Measurements from ENCODE around the gene SARDH. TPM values are rescaled to one million over a fixed set of nuclear protein-coding genes. Genes with fewer than 3 reads are reported as not detected.

Gene SARDH
- total and polyA plus RNA-seq, 9 of the 15 experiments (the other 6 are each of a cell fraction or from before 2014, with no cell fraction given) = 0.14 TPM; not detected in 8

DNA sequence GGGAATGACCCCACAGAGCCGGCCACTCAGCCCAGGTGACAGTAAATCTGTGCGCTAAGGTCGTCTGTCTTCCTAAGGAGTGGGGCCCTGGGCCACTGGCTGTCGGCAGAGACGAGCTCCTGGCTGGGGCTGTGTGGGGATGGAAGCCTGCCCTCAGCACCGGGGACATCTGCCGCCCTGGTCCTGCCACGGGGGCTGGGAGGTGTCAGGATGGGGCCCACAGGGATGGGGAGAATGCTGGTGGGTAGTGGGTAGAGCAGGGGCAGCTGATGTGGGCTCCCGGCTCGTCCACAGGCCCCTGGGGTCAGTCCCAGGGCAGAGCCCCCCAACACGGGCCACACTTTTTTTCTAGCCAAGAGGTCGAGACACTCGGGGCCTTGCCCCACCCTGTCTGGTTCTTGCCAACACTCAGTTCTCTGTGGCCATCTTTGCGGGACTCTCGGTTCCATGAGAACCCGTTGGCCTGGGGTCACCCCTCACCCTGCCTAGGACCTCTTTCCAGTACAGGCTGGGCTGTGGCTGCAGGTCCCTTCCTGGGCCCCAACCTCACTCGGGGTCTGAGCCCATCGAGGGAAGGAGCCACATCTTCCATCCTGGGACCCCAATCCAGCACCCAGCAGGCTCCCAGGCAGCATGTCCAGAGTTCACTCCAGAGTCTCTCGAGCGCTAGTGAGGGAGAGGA lies 57.0 kb downstream of the SARDH start:
- H3K9ac ChIP-seq (ENCODE audit: insufficient read depth in 1 of 2, low read depth in 2 of 2, low read length in 2 of 2) = no peak overlapping the region
- ATAC-seq = no peak
- no peaks in the 10 kb centered on the region for H3K36me3 ChIP-seq (ENCODE audit: control insufficient read depth, insufficient read depth, low read length)
- no peak overlapping the region for H2AFZ ChIP-seq (ENCODE audit: low read depth, low read length)
- no peak for FAIRE-seq
- H3K79me2 ChIP-seq (ENCODE audit: control insufficient read depth, insufficient read depth, low read length) = no peaks in the 10 kb centered on the region
- intact Hi-C loops (cut with micrococcal nuclease) = no loop called here
- H3K4me2 ChIP-seq (ENCODE audit: insufficient read depth, low read length) = no peak overlapping the region
- H3K27ac ChIP-seq (ENCODE audit: extremely low read depth, low read depth, low read length) = no peak overlapping the region
- peaks cover 27 to 82% of the 10 kb centered on the region in 2 experiments for H3K27me3 ChIP-seq (ENCODE audit: control insufficient read depth in 2 of 2, insufficient read depth in 2 of 2, low read length in 2 of 2)
- BruUV-seq (replicated peaks) = no TSS peak
- H3K4me1 ChIP-seq (replicated peaks in 1 of 2; ENCODE audit: control insufficient read depth in 2 of 2, insufficient read depth in 2 of 2, low read length in 2 of 2) = peaks cover 0 to 5% of the 10 kb centered on the region in 2 experiments; a peak in 2 of 5 replicates
- H3K9me1 ChIP-seq (ENCODE audit: control insufficient read depth, insufficient read depth, low read length) = no peaks in the 10 kb centered on the region
- POLR2A ChIA-PET = no interaction called here
- no peaks in the 10 kb centered on the region for H3K9me3 ChIP-seq (replicated peaks; ENCODE audit: control insufficient read depth, insufficient read depth, low read depth, low read length)
- TF ChIP-seq, protein P1, sequence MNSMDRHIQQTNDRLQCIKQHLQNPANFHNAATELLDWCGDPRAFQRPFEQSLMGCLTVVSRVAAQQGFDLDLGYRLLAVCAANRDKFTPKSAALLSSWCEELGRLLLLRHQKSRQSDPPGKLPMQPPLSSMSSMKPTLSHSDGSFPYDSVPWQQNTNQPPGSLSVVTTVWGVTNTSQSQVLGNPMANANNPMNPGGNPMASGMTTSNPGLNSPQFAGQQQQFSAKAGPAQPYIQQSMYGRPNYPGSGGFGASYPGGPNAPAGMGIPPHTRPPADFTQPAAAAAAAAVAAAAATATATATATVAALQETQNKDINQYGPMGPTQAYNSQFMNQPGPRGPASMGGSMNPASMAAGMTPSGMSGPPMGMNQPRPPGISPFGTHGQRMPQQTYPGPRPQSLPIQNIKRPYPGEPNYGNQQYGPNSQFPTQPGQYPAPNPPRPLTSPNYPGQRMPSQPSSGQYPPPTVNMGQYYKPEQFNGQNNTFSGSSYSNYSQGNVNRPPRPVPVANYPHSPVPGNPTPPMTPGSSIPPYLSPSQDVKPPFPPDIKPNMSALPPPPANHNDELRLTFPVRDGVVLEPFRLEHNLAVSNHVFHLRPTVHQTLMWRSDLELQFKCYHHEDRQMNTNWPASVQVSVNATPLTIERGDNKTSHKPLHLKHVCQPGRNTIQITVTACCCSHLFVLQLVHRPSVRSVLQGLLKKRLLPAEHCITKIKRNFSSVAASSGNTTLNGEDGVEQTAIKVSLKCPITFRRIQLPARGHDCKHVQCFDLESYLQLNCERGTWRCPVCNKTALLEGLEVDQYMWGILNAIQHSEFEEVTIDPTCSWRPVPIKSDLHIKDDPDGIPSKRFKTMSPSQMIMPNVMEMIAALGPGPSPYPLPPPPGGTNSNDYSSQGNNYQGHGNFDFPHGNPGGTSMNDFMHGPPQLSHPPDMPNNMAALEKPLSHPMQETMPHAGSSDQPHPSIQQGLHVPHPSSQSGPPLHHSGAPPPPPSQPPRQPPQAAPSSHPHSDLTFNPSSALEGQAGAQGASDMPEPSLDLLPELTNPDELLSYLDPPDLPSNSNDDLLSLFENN (IDR thresholded peaks at IDR 0.05; ENCODE audit: low read depth in 2 of 2, low read length in 2 of 2) = no peak
- TF ChIP-seq KHSRP (IDR thresholded peaks at IDR 0.05) (no peak), ZNF232 (CRISPR knock-in tag; IDR thresholded peaks at IDR 0.05) (no peak), DPF2 (IDR thresholded peaks at IDR 0.05) (no peak), MYNN (IDR thresholded peaks at IDR 0.05) (no peak), MYNN (CRISPR knock-in tag; IDR thresholded peaks at IDR 0.05) (no peak), XRCC3 (IDR thresholded peaks at IDR 0.05) (no peak)
- DNase-seq (ENCODE audit: extremely low read depth in 1 of 4, low spot score in 3 of 4) = no peak
- in situ Hi-C loops (cut with MboI) = no loop called here
- H3K4me3 ChIP-seq = no peak overlapping the region
- CTCF ChIA-PET (ENCODE audit: low intra/inter-chr PET ratio) = no interaction called here
- H4K20me1 ChIP-seq (replicated peaks; ENCODE audit: control insufficient read depth, insufficient read depth, low read length) = peaks cover 7% of the 10 kb centered on the region; the same call in 1 of the 2 replicates
- 2% methylated on average over 18 of the region's 20 CpGs for WGBS (ENCODE audit: insufficient coverage, low coverage, missing lambda C conversion rate)
